Astrocyte of the hippocampus (primary cell): ENCODE measurements around the gene DDX21.
"Not testable (repeated sequence)": the region's sequence is repeated elsewhere in the genome, so short reads cannot be mapped to it uniquely, and the experiment has no call there.

Experiments used
- DNase-seq: peaks from one replicate; pipeline ENCODE4 v3.0.0; 2011; ENCODE audit warnings: low read depth, low spot score

Gene DDX21

GRCh38 chr10:68988530-68989316, 32.8 kb downstream of the DDX21 start, which contains the start of gene KIFBP:
Gene KIFBP (plus strand): TSS chr10:68988803. CDS start chr10:68988833, 30 bp downstream.
- DNase-seq = peak; percentile 99

- DNase-seq = no peak
Observed at GRCh38 chr10:68989317-68989990, 33.5 kb downstream of the DDX21 start.

GRCh38 chr10:68992636-68993440, 36.9 kb downstream of the DDX21 start:
- DNase-seq = peak; percentile 91

- DNase-seq = no peak
Observed at GRCh38 chr10:68997211-68997610, 41.2 kb downstream of the DDX21 start.

GRCh38 chr10:69004821-69005220, 48.9 kb downstream of the DDX21 start:
- peak; percentile 11 for DNase-seq

GRCh38 chr10:69005704-69006485, 49.9 kb downstream of the DDX21 start:
- no peak for DNase-seq

GRCh38 chr10:69007260-69007659, 51.3 kb downstream of the DDX21 start:
- no peak for DNase-seq

GRCh38 chr10:69009360-69009759, 53.4 kb downstream of the DDX21 start:
- no peak for DNase-seq

- no peak for DNase-seq
Observed at GRCh38 chr10:69010151-69010640, 54.2 kb downstream of the DDX21 start.

GRCh38 chr10:69012778-69013177, 56.8 kb downstream of the DDX21 start:
- DNase-seq = not testable (repeated sequence)

- DNase-seq = no peak
Observed at GRCh38 chr10:69014171-69014570, 58.2 kb downstream of the DDX21 start.

GRCh38 chr10:69018613-69019012, 62.6 kb downstream of the DDX21 start:
- no peak for DNase-seq

GRCh38 chr10:69022611-69023010, 66.6 kb downstream of the DDX21 start:
- no peak for DNase-seq

GRCh38 chr10:69025370-69025896, 69.5 kb downstream of the DDX21 start:
- no peak for DNase-seq

- no peak for DNase-seq
Observed at GRCh38 chr10:69033256-69033655, 77.3 kb downstream of the DDX21 start.
